ENCODE data around the gene ATG5.

- no peak for TF ChIP-seq TCF7L2 (IDR thresholded peaks at IDR 0.05; ENCODE audit: low read depth, low read length)
- TF ChIP-seq CTCF (IDR thresholded peaks at IDR 0.05), result no peak
- no peak for TF ChIP-seq REST (IDR thresholded peaks at IDR 0.05; ENCODE audit: insufficient read depth in 1 of 2, low read depth in 2 of 2, low read length in 1 of 2)
Observed at GRCh38 chr6:106161893-106162292, 163.7 kb downstream of the ATG5 start.

Data from Panc1 (cell line).